Measurements from ENCODE around the gene ZBTB7C. TPM values are rescaled to one million over a fixed set of nuclear protein-coding genes. Genes with fewer than 3 reads are reported as not detected.

The ZBTB7C gene
- total and polyA plus RNA-seq, 2 of the 8 experiments (the other 6 are each of a cell fraction or from before 2014, with no cell fraction given): 0.15 to 0.45 TPM

DNA sequence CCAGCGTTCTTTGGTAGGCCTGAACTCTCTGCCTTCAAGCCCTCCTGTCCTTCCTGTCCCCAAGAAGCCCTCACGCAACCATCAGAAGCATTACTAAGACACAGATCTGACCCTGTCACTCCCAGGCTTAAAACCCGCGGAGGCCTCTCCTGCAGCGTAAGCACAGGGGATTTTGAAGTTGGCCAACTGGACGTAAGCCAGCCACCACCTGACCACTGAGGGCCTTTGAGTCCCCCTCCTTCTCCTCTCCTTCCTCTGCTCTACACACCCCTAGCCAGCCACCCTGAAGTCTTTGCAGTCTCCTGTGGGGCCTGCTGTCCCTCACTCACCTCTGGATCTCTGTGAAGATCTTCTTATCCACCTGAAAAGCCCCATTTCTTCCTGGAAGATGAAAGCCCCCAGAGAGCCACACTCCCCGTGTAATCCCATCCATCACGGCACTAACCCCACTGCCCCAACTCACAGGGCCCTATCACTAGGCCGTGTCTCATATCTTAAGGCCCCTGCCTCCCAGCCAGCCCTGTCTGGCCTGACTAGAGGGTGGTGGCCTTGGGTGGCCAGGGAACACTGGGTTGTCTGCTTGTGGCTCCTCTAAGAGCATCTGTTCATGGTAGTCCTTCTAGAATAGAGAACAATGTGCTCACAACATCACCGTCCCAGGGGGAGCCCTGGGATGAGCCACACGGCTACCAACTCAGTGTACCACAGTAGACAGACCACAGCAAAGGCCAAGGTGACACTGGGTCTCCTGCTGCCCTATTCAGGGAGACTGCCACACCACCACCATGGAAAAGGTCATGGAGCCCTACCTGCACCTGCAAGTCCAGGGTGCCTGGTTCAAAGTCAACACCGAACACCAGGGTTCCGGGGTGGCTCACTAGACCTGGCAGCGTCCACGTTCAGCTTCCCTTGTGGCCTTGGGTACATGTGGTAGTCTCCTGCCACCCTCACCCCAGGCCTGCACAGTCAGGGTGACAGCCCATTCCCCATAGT lies 191.6 kb downstream of the ZBTB7C start (continued):
- TF ChIP-seq RFX5 (IDR thresholded peaks at IDR 0.05; ENCODE audit: borderline replicate concordance, low read depth, low read length): no peak
- no peak for TF ChIP-seq YY1 (IDR thresholded peaks at IDR 0.05; ENCODE audit: low read depth, low read length)
- no peak for TF ChIP-seq SIN3A (conservative IDR thresholded peaks at IDR 0.05 in 1 of 2, IDR thresholded peaks at IDR 0.05 in 1 of 2; ENCODE audit: low read depth in 1 of 2, low read length in 2 of 2)
- no peak for TF ChIP-seq CTBP2 (IDR thresholded peaks at IDR 0.05; ENCODE audit: borderline replicate concordance, insufficient read depth, insufficient read length, low read length)
- TF ChIP-seq KDM1A (IDR thresholded peaks at IDR 0.05; ENCODE audit: borderline replicate concordance, low read length): no peak
- no peak for TF ChIP-seq PHF8 (conservative IDR thresholded peaks at IDR 0.05; ENCODE audit: low read depth, low read length)
- TF ChIP-seq TEAD4 (IDR thresholded peaks at IDR 0.05; ENCODE audit: low read depth, low read length): no peak
- TF ChIP-seq SIRT6 (IDR thresholded peaks at IDR 0.05; ENCODE audit: low read length): no peak
